ENCODE results near the gene ARG2. TPM values are rescaled to one million over a fixed set of nuclear protein-coding genes. Genes with fewer than 3 reads are reported as not detected.

Gene ARG2
- total and polyA plus RNA-seq, 2 experiments from 2014 or later, result 5.6 to 6.3 TPM

- Histone ChIP-seq H3K9me2 (ENCODE audit: insufficient read depth) (no peaks in the 10 kb centered on the region), H3K9ac (no peak overlapping the region), H3K4me1 (ENCODE audit: insufficient read depth) (no peaks in the 10 kb centered on the region), H3K36me3 (ENCODE audit: low read depth) (peaks cover 10% of the 10 kb centered on the region; the same call in 1 of the 2 replicates), H3F3A (ENCODE audit: insufficient read depth) (no peaks in the 10 kb centered on the region), H3K27ac (no peak overlapping the region), H2AFZ (no peak overlapping the region), H3K9me3 (ENCODE audit: low read depth) (no peaks in the 10 kb centered on the region), H4K20me1 (ENCODE audit: insufficient read depth) (no peaks in the 10 kb centered on the region), H3K27me3 (replicated peaks; ENCODE audit: insufficient read depth) (no peaks in the 10 kb centered on the region), H3K4me2 (ENCODE audit: unreplicated experiment) (no peak overlapping the region), H3K79me2 (ENCODE audit: insufficient read depth) (no peaks in the 10 kb centered on the region), H3K4me3 (no peak overlapping the region)
- 88 to 89% methylated on average over 5 of the region's 5 CpGs for WGBS, 2 experiments (ENCODE audit: low coverage in 1 of 2, low lambda C conversion rate in 2 of 2, missing lambda C conversion rate in 2 of 2)
- in situ Hi-C loops (cut with MboI), result no loop called here
- TF ChIP-seq EZH2phosphoT487 (IDR thresholded peaks at IDR 0.05; ENCODE audit: insufficient read depth, low read depth) (no peak), EZH2 (IDR thresholded peaks at IDR 0.05; ENCODE audit: insufficient read depth, poor library complexity, severe bottlenecking) (no peak)
- DNase-seq, result no peak
Measured at GRCh38 chr14:67641902-67642749, 22.4 kb downstream of the ARG2 start.

GRCh38 chr14:67643713-67644112 lies 24.0 kb downstream of the ARG2 start:
- whole genome bisulfite sequencing, 2 experiments (ENCODE audit: low coverage in 1 of 2, low lambda C conversion rate in 2 of 2, missing lambda C conversion rate in 2 of 2), result 96 to 100% methylated on average over 1 of the region's 1 CpG

GRCh38 chr14:67644428-67644827 lies 24.7 kb downstream of the ARG2 start:
- DNase-seq, result no peak
- Histone ChIP-seq H3F3A (ENCODE audit: insufficient read depth) (no peaks in the 10 kb centered on the region), H3K4me1 (ENCODE audit: insufficient read depth) (no peaks in the 10 kb centered on the region), H3K27me3 (replicated peaks; ENCODE audit: insufficient read depth) (no peaks in the 10 kb centered on the region), H2AFZ (no peak overlapping the region), H3K9me2 (ENCODE audit: insufficient read depth) (no peaks in the 10 kb centered on the region), H3K4me2 (ENCODE audit: unreplicated experiment) (no peak overlapping the region), H3K4me3 (no peak overlapping the region), H3K9me3 (ENCODE audit: low read depth) (no peaks in the 10 kb centered on the region), H3K36me3 (ENCODE audit: low read depth) (peaks cover 23% of the 10 kb centered on the region), H3K27ac (no peak overlapping the region), H3K9ac (no peak overlapping the region), H4K20me1 (ENCODE audit: insufficient read depth) (no peaks in the 10 kb centered on the region), H3K79me2 (ENCODE audit: insufficient read depth) (0 out of 2 replicates have a peak, but pooled peaks cover 4% of the 10 kb centered on the region)
- TF ChIP-seq EZH2phosphoT487 (IDR thresholded peaks at IDR 0.05; ENCODE audit: insufficient read depth, low read depth) (no peak), EZH2 (IDR thresholded peaks at IDR 0.05; ENCODE audit: insufficient read depth, poor library complexity, severe bottlenecking) (no peak)
- in situ Hi-C loops (cut with MboI), result no loop called here
- WGBS, 2 experiments (ENCODE audit: low coverage in 1 of 2, low lambda C conversion rate in 2 of 2, missing lambda C conversion rate in 2 of 2), result 96 to 98% methylated on average over 2 of the region's 2 CpGs

More at GRCh38 chr14:67643713-67644112, 24.0 kb downstream of the ARG2 start:
- in situ Hi-C loops (cut with MboI), result no loop called here
- H3K27ac ChIP-seq, result no peak overlapping the region
- no peaks in the 10 kb centered on the region for H3F3A ChIP-seq (ENCODE audit: insufficient read depth)
- no peak overlapping the region for H3K9ac ChIP-seq
- no peak overlapping the region for H3K4me2 ChIP-seq (ENCODE audit: unreplicated experiment)
- no peaks in the 10 kb centered on the region for H3K4me1 ChIP-seq (ENCODE audit: insufficient read depth)
- no peak overlapping the region for H2AFZ ChIP-seq
- no peak overlapping the region for H3K4me3 ChIP-seq
- no peaks in the 10 kb centered on the region for H3K27me3 ChIP-seq (replicated peaks; ENCODE audit: insufficient read depth)
- no peak for DNase-seq
- H4K20me1 ChIP-seq (ENCODE audit: insufficient read depth), result no peaks in the 10 kb centered on the region
- no peaks in the 10 kb centered on the region for H3K9me3 ChIP-seq (ENCODE audit: low read depth)
- no peaks in the 10 kb centered on the region for H3K79me2 ChIP-seq (ENCODE audit: insufficient read depth)
- TF ChIP-seq EZH2phosphoT487 (IDR thresholded peaks at IDR 0.05; ENCODE audit: insufficient read depth, low read depth) (no peak), EZH2 (IDR thresholded peaks at IDR 0.05; ENCODE audit: insufficient read depth, poor library complexity, severe bottlenecking) (no peak)
- H3K36me3 ChIP-seq (ENCODE audit: low read depth), result peaks cover 18% of the 10 kb centered on the region
- H3K9me2 ChIP-seq (ENCODE audit: insufficient read depth), result no peaks in the 10 kb centered on the region

- WGBS, 2 experiments (ENCODE audit: low coverage in 1 of 2, low lambda C conversion rate in 2 of 2, missing lambda C conversion rate in 2 of 2), result 97 to 98% methylated on average over 5 of the region's 5 CpGs
- DNase-seq, result no peak
- Histone ChIP-seq H3K9ac (no peak overlapping the region), H3F3A (ENCODE audit: insufficient read depth) (peaks cover 8% of the 10 kb centered on the region; the same call in 1 of the 2 replicates), H3K36me3 (ENCODE audit: low read depth) (peaks cover 25% of the 10 kb centered on the region), H4K20me1 (ENCODE audit: insufficient read depth) (no peaks in the 10 kb centered on the region), H3K4me2 (ENCODE audit: unreplicated experiment) (no peak overlapping the region), H3K4me1 (ENCODE audit: insufficient read depth) (peaks cover 7% of the 10 kb centered on the region), H2AFZ (no peak overlapping the region), H3K27me3 (replicated peaks; ENCODE audit: insufficient read depth) (no peaks in the 10 kb centered on the region), H3K9me2 (ENCODE audit: insufficient read depth) (no peaks in the 10 kb centered on the region), H3K27ac (no peak overlapping the region), H3K4me3 (no peak overlapping the region), H3K9me3 (ENCODE audit: low read depth) (no peaks in the 10 kb centered on the region), H3K79me2 (ENCODE audit: insufficient read depth) (0 out of 2 replicates have a peak, but pooled peaks cover 4% of the 10 kb centered on the region)
- TF ChIP-seq EZH2phosphoT487 (IDR thresholded peaks at IDR 0.05; ENCODE audit: insufficient read depth, low read depth) (no peak), EZH2 (IDR thresholded peaks at IDR 0.05; ENCODE audit: insufficient read depth, poor library complexity, severe bottlenecking) (no peak)
- in situ Hi-C loops (cut with MboI), result no loop called here
Measured at GRCh38 chr14:67645414-67645813, 25.7 kb downstream of the ARG2 start.
